ENCODE measurements around the gene CYP26A1. TPM values are rescaled to one million over a fixed set of nuclear protein-coding genes. Genes with fewer than 3 reads are reported as not detected.

Gene CYP26A1
- total and polyA plus RNA-seq, 2 experiments from 2014 or later, result 1.2 to 1.8 TPM

- peak overlapping the region; percentile 55 for H3K4me3 ChIP-seq
- no peak overlapping the region for H3K27ac Mint-ChIP-seq
- H3K27me3 Mint-ChIP-seq (ENCODE audit: insufficient read depth, low read depth, poor library complexity), result peaks cover 98% of the 10 kb centered on the region
- H3K27ac ChIP-seq (ENCODE audit: low read depth), result no peak overlapping the region
- ATAC-seq (no peak), DNase-seq (ENCODE audit: low spot score) (no peak)
- peaks cover 46% of the 10 kb centered on the region for H3K4me1 Mint-ChIP-seq
- H3K79me2 ChIP-seq (replicated peaks; ENCODE audit: insufficient read depth), result no peaks in the 10 kb centered on the region
- peak overlapping the region; percentile 65 for H3K4me3 Mint-ChIP-seq
- no peaks in the 10 kb centered on the region for H3K36me3 ChIP-seq (ENCODE audit: insufficient read depth)
- H3K9me3 Mint-ChIP-seq, result no peaks in the 10 kb centered on the region; the same call in 2 of the 3 replicates
- no peak overlapping the region for H2AFZ ChIP-seq
- H3K27me3 ChIP-seq (ENCODE audit: insufficient read depth), result peaks cover 100% of the 10 kb centered on the region
- H3K4me2 ChIP-seq, result peak overlapping the region; percentile 79
- no peaks in the 10 kb centered on the region; the same call in 2 of the 3 replicates for H3K36me3 Mint-ChIP-seq (ENCODE audit: low read depth)
- no peak for TF ChIP-seq JUNB (IDR thresholded peaks at IDR 0.05; ENCODE audit: unreplicated experiment)
- TF ChIP-seq EZH2 (IDR thresholded peaks at IDR 0.05; ENCODE audit: low read depth, unreplicated experiment), result peak; percentile 67
- TF ChIP-seq CTCF (conservative IDR thresholded peaks at IDR 0.05; ENCODE audit: low read depth in 2 of 2), result no peak
- peaks cover 11% of the 10 kb centered on the region for H4K20me1 ChIP-seq (replicated peaks; ENCODE audit: insufficient read depth)
- peaks cover 31% of the 10 kb centered on the region for H3F3A ChIP-seq (replicated peaks; ENCODE audit: low read depth)
- no peaks in the 10 kb centered on the region for H3K9me2 ChIP-seq (ENCODE audit: insufficient read depth)
- H3K4me1 ChIP-seq (ENCODE audit: insufficient read depth), result peaks cover 32% of the 10 kb centered on the region; the same call in 1 of the 2 replicates
Observed at GRCh38 chr10:93064874-93065660, 8.6 kb upstream of the CYP26A1 start.

GRCh38 chr10:93065675-93066543 is 7.8 kb upstream of the CYP26A1 start:
- DNase-seq (ENCODE audit: low spot score) (peak; percentile 74), ATAC-seq (peak; percentile 15)
- H2AFZ ChIP-seq, result no peak overlapping the region
- no peaks in the 10 kb centered on the region; the same call in 2 of the 3 replicates for H3K9me3 Mint-ChIP-seq
- H3K27ac Mint-ChIP-seq, result no peak overlapping the region
- peaks cover 27% of the 10 kb centered on the region; the same call in 1 of the 2 replicates for H3K4me1 ChIP-seq (ENCODE audit: insufficient read depth)
- H3F3A ChIP-seq (replicated peaks; ENCODE audit: low read depth), result peaks cover 31% of the 10 kb centered on the region
- TF ChIP-seq ZNF114 (CRISPR knock-in tag; IDR thresholded peaks at IDR 0.05) (no peak), CREB1 (CRISPR knock-in tag; IDR thresholded peaks at IDR 0.05; ENCODE audit: low read depth) (peak; percentile 39; the same call in 1 of the 2 replicates), EZH2phosphoT487 (IDR thresholded peaks at IDR 0.05; ENCODE audit: unreplicated experiment) (peak; percentile 89), EZH2 (IDR thresholded peaks at IDR 0.05; ENCODE audit: low read depth, unreplicated experiment) (peak; percentile 98), JUNB (IDR thresholded peaks at IDR 0.05; ENCODE audit: unreplicated experiment) (no peak), CTCF (conservative IDR thresholded peaks at IDR 0.05; ENCODE audit: low read depth in 2 of 2) (peak in 1 of 2 experiments; percentile 48; a peak in 2 of 4 replicates), POLR2AphosphoS5 (IDR thresholded peaks at IDR 0.05; ENCODE audit: low read depth) (no peak)
- no peaks in the 10 kb centered on the region for H3K79me2 ChIP-seq (replicated peaks; ENCODE audit: insufficient read depth)
- peak overlapping the region; percentile 55 for H3K4me3 ChIP-seq
- peak overlapping the region; percentile 65 for H3K4me3 Mint-ChIP-seq
- H3K27me3 Mint-ChIP-seq (ENCODE audit: insufficient read depth, low read depth, poor library complexity), result peaks cover 98% of the 10 kb centered on the region
- H3K4me2 ChIP-seq, result peak overlapping the region; percentile 79
- peaks cover 100% of the 10 kb centered on the region for H3K27me3 ChIP-seq (ENCODE audit: insufficient read depth)
- H3K4me1 Mint-ChIP-seq, result peaks cover 48% of the 10 kb centered on the region
- H3K36me3 Mint-ChIP-seq (ENCODE audit: low read depth), result no peaks in the 10 kb centered on the region; the same call in 2 of the 3 replicates
- H4K20me1 ChIP-seq (replicated peaks; ENCODE audit: insufficient read depth), result peaks cover 17% of the 10 kb centered on the region
- H3K36me3 ChIP-seq (ENCODE audit: insufficient read depth), result no peaks in the 10 kb centered on the region
- H3K27ac ChIP-seq (ENCODE audit: low read depth), result no peak overlapping the region
- H3K9me2 ChIP-seq (ENCODE audit: insufficient read depth), result no peaks in the 10 kb centered on the region

Measured in GM23338 (cell line).